H1 (cell line): ENCODE data around the gene ZNF385B. TPM values are rescaled to one million over a fixed set of nuclear protein-coding genes. Genes with fewer than 3 reads are reported as not detected.

Experiments used
- CHD2 ChIP-seq: IDR thresholded peaks from 2 replicates; pipeline ENCODE4 v1.6.1; 2012; ENCODE audit warnings: low read length, improper control_type of control experiment
- TAF1 ChIP-seq: IDR thresholded peaks from 2 replicates; pipeline ENCODE4 v1.6.1; 2011; ENCODE audit warnings: mild to moderate bottlenecking, low read depth, low read length
- TBP ChIP-seq: IDR thresholded peaks from 2 replicates; pipeline ENCODE4 v1.6.1; 2011; ENCODE audit warnings: low read depth, low read length, improper control_type of control experiment
- polyA plus RNA-seq, 7 experiments: library from polyadenylated mRNA; depleted of rRNA in 3 of 7; stranded (reverse) in 5 of 7; unstranded in 2 of 7; fragments of >200 nt in 5 of 7; fragments of 200-250 nt in 2 of 7; gene quantifications; 1 replicate in 5 of 7; 2 replicates in 1 of 7; 4 replicates in 1 of 7; pipeline versions ENCODE4 v1.2.1 to v1.2.3, GENCODE V29; 2011 to 2013; ENCODE audit warnings: missing spikeins in 2 of 7, mixed read lengths in 2 of 7
- total RNA-seq: library from RNA; stranded (reverse); fragmentation: NEBNext Ultra II Directional; extraction: Animal tissue kit (Norgen Biotek cat#: 25700); gene quantifications from 2 replicates; pipeline ENCODE4 v1.2.1, GENCODE V29; 2021
- TF ChIP-seq, protein P1 (sequence below): IDR thresholded peaks from 2 replicates; pipeline ENCODE4 v1.6.1; 2011; ENCODE audit warnings: low read depth, mild to moderate bottlenecking, low read length; ENCODE audit not compliant: insufficient read depth
- TF ChIP-seq, protein P2 (sequence below), 3 experiments: IDR thresholded peaks; 1 replicate in 2 of 3; 2 replicates in 1 of 3; pipeline versions ENCODE4 v1.5.1 to v1.6.1; 2011; ENCODE audit warnings: low read length in 3 of 3, mild to moderate bottlenecking in 3 of 3, inconsistent platforms in 2 of 3, low read depth in 1 of 3, moderate library complexity in 1 of 3; ENCODE audit not compliant: insufficient read depth in 1 of 3; ENCODE audit errors: control extremely low read depth in 1 of 3

ZNF385B gene
- total and polyA plus RNA-seq, 2 of the 8 experiments (the other 6 are each of a cell fraction or from before 2014, with no cell fraction given): 1.1 to 3.7 TPM

DNA sequence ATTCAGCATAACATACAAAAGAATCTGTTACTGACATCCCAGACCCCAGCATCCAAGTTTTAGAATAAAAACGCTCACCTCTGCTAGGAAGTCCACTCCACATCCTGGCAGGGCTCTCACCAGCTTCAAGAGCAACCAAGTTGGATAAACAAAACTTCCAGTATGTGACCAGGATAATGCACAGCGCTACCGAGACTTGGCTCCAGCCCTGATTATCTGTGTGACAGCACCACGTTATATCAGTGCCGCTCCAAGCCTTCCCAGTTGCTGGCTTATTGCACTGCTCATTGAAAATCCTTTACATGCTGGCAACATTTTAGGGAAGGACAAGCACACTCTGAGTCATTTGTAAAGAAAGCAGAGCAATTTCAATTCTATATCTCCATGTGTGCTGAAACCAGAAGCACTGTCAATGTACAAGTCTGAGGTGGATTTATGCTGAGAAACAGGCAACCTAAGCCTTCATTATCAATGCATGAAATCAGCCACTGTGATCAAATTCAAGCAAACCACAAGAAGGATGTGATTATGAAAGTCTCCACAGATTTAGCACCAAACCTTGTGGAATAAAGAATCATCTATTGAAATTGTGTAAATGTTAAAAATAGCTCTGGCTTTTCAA lies 115.7 kb downstream of the ZNF385B start (continued):
- TF ChIP-seq, protein P1, sequence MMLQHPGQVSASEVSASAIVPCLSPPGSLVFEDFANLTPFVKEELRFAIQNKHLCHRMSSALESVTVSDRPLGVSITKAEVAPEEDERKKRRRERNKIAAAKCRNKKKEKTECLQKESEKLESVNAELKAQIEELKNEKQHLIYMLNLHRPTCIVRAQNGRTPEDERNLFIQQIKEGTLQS: no peak
- TF ChIP-seq CHD2: no peak
- TF ChIP-seq TAF1: no peak
- TF ChIP-seq, protein P2, sequence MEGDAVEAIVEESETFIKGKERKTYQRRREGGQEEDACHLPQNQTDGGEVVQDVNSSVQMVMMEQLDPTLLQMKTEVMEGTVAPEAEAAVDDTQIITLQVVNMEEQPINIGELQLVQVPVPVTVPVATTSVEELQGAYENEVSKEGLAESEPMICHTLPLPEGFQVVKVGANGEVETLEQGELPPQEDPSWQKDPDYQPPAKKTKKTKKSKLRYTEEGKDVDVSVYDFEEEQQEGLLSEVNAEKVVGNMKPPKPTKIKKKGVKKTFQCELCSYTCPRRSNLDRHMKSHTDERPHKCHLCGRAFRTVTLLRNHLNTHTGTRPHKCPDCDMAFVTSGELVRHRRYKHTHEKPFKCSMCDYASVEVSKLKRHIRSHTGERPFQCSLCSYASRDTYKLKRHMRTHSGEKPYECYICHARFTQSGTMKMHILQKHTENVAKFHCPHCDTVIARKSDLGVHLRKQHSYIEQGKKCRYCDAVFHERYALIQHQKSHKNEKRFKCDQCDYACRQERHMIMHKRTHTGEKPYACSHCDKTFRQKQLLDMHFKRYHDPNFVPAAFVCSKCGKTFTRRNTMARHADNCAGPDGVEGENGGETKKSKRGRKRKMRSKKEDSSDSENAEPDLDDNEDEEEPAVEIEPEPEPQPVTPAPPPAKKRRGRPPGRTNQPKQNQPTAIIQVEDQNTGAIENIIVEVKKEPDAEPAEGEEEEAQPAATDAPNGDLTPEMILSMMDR (IDR thresholded peaks at IDR 0.05; ENCODE audit: control extremely low read depth in 1 of 3, insufficient read depth in 1 of 3, low read depth in 1 of 3, low read length in 3 of 3): no peak
- no peak for TF ChIP-seq TBP
